Stimulated activated CD4-positive, alpha-beta T cell treated with anti-CD3 and anti-CD28 coated beads, Interleukin-2, amount 100 ng/mL, for 48 hours (primary cell): ENCODE data around the gene CLEC16A.
"Not testable (repeated sequence)": the region's sequence is repeated elsewhere in the genome, so short reads cannot be mapped to it uniquely, and the experiment has no call there.

Experiments used
- DNase-seq, 2 donors: peaks; one replicate each; pipeline ENCODE4 v3.0.0-alpha.2; 2020

Gene CLEC16A

GRCh38 chr16:11088831-11089230 is 144.5 kb downstream of the CLEC16A start:
- DNase-seq, result no peak

GRCh38 chr16:11089504-11090124 is 145.2 kb downstream of the CLEC16A start:
- DNase-seq, result no peak

- DNase-seq, result no peak
Observed at GRCh38 chr16:11090232-11090631, 145.9 kb downstream of the CLEC16A start.

DNA sequence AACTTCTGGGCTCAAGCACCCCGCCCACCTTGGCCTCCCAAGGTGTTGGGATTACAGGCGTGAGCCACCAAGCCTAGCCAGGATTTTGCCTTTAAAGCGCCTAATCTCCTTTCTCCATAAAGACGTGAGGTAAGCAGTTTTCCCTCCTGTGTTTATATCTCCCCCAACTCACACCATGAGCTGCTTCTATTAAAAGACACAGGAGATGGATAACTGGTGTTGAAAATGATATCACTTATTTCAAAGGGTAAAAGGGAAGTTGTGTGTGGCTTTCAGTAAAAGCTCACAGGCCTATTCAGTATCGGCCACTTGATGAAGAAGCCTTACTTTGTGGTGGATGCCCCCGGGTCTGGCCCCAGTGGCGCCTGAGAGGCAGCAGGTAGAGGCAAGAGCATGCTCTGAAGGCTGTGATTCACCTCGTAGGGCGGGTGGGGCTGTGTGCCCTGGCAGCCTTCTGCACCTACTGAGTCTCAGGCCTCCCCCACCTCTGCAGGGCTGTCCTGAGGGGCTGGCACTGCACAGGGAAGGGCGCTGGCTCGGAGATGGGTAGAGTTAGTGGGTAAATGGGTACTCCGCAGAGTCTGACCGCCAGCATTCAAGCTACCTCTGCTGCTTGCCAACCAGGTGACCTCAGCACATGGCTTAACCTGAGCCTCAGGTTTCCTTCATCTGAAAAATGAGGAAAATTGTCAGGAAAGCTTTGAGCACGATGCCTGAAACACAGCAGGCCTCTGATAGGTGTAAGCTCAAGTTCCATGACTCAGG is 146.8 kb downstream of the CLEC16A start:
- DNase-seq, result no peak

DNA sequence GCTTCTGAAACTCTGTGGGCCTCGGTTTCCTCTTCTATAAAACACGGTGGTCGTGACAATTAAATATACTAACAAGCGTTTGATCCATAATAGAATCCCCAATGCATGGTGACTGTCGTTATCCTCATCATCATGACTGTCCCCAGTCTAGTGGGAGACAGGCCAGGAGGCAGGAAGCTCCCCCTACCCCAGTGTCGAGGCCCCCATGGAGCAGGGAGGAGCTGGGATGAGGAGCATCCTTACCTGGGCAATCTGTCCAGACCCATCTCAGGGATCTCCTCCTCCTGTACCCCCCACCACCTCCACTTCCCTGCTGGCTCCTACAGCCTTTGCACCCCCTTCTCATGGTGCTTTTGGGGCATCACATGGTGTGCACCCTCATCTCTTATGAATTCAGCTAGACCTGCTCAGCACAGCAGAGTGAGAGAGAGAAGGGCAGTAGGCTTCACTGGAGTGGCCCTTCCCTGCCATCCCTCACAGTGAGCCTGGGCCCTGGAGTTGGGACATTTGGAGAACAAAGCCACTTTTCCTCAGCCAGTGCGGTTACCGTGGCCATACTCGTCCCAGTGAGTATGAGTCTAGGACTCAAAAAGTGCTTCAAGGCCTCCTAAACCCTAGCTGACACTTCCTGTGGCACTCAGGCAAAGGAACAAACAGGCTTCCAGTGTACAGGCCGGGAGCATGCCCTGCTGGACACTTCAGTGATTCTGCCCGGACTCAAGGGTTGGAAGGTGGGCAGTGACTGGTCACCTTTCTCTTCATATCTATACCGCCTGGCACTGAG is 148.6 kb downstream of the CLEC16A start:
- no peak for DNase-seq

DNA sequence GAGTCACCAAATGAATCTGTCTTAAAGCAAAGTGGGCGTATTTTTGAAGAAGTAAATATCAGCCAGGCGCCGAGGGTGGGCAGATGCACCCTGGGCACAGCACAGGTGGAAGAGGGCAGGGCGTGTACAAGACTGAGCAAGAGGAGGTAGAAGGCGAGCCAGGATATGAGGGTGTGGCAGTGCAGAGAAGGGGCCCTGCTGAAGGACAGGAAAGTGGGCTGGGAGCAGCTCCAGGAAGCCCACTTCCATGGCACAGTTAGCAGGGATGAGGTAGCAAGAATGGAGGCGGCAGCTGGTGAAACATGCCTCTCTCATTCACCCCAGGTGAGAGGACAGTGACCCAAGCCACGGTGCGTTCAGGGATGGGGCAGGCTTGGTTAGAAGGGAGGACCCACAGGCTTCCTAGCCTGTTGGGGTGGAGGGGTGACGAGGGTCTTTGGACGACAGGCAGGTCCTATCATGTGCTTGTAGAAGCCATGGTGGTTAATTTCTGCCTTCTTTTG is 149.3 kb downstream of the CLEC16A start:
- DNase-seq, result no peak

- peak; percentile 61 to 62 for DNase-seq
Observed at GRCh38 chr16:11094075-11094856, 149.9 kb downstream of the CLEC16A start.

- DNase-seq, result no peak
Observed at GRCh38 chr16:11094857-11095565, 150.6 kb downstream of the CLEC16A start.

DNA sequence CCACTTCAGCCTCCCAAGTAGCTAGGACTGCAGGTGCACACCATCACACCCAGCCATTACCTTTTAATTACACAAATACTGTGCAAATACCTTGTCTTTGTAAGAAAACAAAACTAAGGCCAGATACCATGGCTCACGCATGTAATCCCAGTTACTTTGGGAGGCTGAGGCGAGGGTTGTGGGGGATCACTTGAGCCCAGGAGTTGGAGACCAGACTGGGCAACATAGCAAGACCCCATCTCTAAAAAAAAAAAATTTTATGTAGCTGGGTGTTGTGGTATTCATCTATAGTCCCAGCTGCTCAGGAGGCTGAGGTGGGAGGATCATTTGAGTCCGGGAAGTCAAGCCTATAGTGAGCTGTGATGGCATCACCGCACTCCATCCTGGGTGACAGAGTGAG is 151.6 kb downstream of the CLEC16A start:
- no peak for DNase-seq

DNA sequence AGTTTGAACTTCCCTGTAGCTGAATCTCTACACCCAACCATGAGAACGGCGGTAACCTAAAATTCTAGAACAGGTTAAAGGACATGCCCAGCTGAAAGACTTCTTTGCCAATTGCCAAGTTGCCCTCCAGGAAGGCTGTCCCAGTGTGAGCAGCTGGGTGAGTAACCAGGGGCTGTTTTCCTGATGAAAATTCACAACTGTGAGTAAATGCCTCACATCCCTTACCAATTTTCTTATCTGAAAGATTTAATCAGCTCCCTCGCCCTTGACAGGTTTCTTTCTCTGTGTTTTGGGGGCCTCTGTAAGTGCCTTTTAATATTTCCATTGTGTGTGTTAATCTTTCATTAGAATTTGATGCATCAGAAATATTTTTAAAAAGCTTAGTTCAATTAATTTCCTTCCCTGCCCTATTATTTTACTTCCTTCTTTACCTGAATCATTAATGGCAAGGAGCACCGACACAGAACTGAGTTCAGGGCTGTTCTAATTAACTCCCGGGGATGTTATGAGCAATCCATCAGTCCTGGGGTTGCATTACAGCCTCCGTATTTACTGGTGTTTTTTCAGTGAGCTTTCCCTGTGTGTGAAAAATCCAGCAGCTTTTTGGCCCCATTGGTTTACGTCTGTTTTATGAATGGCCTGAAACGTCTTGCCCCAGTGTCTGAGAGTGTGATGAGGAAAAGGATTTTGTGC is 152.9 kb downstream of the CLEC16A start:
- DNase-seq, result no peak

DNA sequence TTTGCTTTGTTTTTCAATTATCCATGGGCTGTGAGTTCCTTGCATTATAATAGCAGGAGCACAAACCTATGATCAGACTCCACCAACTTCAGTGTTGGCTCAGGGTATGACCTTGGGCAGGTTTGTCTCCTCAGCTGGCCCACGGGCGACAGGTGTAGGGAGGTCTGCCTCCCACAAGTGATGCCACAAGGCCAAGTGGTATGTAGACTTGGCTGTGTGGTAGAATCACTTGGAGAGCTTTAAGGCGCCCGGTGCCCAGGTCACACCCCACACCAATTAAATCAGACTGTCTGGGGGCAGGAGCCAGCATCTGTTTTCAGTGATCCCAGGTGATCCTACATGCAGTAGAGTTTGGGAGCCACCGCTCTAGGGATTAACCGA is 153.4 kb downstream of the CLEC16A start:
- no peak for DNase-seq

- no peak for DNase-seq
Observed at GRCh38 chr16:11098601-11099390, 154.4 kb downstream of the CLEC16A start.

GRCh38 chr16:11099672-11100205 is 155.4 kb downstream of the CLEC16A start:
- DNase-seq, result no peak

- peak; percentile 63 to 66 for DNase-seq
Observed at GRCh38 chr16:11100239-11100750, 155.9 kb downstream of the CLEC16A start.

- DNase-seq, result no peak
Observed at GRCh38 chr16:11101283-11101682, 156.9 kb downstream of the CLEC16A start.

GRCh38 chr16:11101695-11102522 is 157.5 kb downstream of the CLEC16A start:
- no peak for DNase-seq

GRCh38 chr16:11102523-11102898 is 158.1 kb downstream of the CLEC16A start:
- no peak for DNase-seq

GRCh38 chr16:11103301-11103700 is 158.9 kb downstream of the CLEC16A start:
- not testable (repeated sequence) for DNase-seq
